Activated CD8-positive, alpha-beta memory T cell treated with anti-CD3 and anti-CD28 coated beads, Interleukin-2, amount 50 U/mL, for 1 hour (primary cell): ENCODE measurements around the gene VTI1B.

Experiments used
- DNase-seq: peaks from one replicate; pipeline ENCODE4 v3.0.0-alpha.2; 2020; ENCODE audit errors: extremely low read depth

The VTI1B gene

GRCh38 chr14:67679006-67679405 lies 4.6 kb upstream of the VTI1B start:
- no peak for DNase-seq

- DNase-seq = no peak
These were observed 769 bp upstream of the VTI1B start for GRCh38 chr14:67675219-67675582.

- no peak for DNase-seq
These were observed 323 bp downstream of the VTI1B start for GRCh38 chr14:67674139-67674479.

GRCh38 chr14:67673451-67673850 lies 981 bp downstream of the VTI1B start:
- no peak for DNase-seq

GRCh38 chr14:67668559-67668958 lies 5.9 kb downstream of the VTI1B start:
- no peak for DNase-seq

- peak; percentile 17 for DNase-seq
These were observed 7.5 kb downstream of the VTI1B start for GRCh38 chr14:67666750-67667449.

- DNase-seq = no peak
These were observed 8.6 kb downstream of the VTI1B start for GRCh38 chr14:67665868-67666267.

GRCh38 chr14:67663633-67664032 lies 10.8 kb downstream of the VTI1B start:
- no peak for DNase-seq

GRCh38 chr14:67653651-67654280 lies 20.7 kb downstream of the VTI1B start:
- DNase-seq = no peak

- DNase-seq = no peak
These were observed 22.2 kb downstream of the VTI1B start for GRCh38 chr14:67652189-67652588.

- DNase-seq = no peak
These were observed 23.7 kb downstream of the VTI1B start for GRCh38 chr14:67650694-67651093.

GRCh38 chr14:67650151-67650550 lies 24.3 kb downstream of the VTI1B start:
- no peak for DNase-seq

GRCh38 chr14:67646131-67646530 lies 28.3 kb downstream of the VTI1B start:
- DNase-seq = no peak

- no peak for DNase-seq
These were observed 29.0 kb downstream of the VTI1B start for GRCh38 chr14:67645414-67645813.

GRCh38 chr14:67644428-67644827 lies 30.0 kb downstream of the VTI1B start:
- no peak for DNase-seq

GRCh38 chr14:67643713-67644112 lies 30.7 kb downstream of the VTI1B start:
- no peak for DNase-seq

GRCh38 chr14:67641902-67642749 lies 32.3 kb downstream of the VTI1B start:
- DNase-seq = no peak

GRCh38 chr14:67641480-67641879 lies 33.0 kb downstream of the VTI1B start:
- DNase-seq = no peak

GRCh38 chr14:67638642-67639041 lies 35.8 kb downstream of the VTI1B start:
- no peak for DNase-seq

- DNase-seq = no peak
These were observed 38.0 kb downstream of the VTI1B start for GRCh38 chr14:67636361-67636919.

GRCh38 chr14:67633451-67634147 lies 40.8 kb downstream of the VTI1B start:
- no peak for DNase-seq

GRCh38 chr14:67630938-67631337 lies 43.5 kb downstream of the VTI1B start:
- no peak for DNase-seq
